GM12865 (cell line): ENCODE results near the gene FXYD6.

Experiments
- DNase-seq: peaks from one replicate; pipeline ENCODE4 v3.0.0; 2010; ENCODE audit warnings: low read depth
- H3K4me3 ChIP-seq: 2 replicates; pipeline ENCODE4 v1.5.1; 2011; ENCODE audit warnings: mild to moderate bottlenecking, low read depth, low read length, control low read depth
- TF ChIP-seq, protein P1 (sequence below): IDR thresholded peaks from 2 replicates; pipeline ENCODE4 v1.5.1; 2011; ENCODE audit warnings: low read length, control low read depth, low read depth, inconsistent platforms; ENCODE audit not compliant: insufficient read depth; ENCODE audit errors: missing control alignments

The FXYD6 gene

DNA sequence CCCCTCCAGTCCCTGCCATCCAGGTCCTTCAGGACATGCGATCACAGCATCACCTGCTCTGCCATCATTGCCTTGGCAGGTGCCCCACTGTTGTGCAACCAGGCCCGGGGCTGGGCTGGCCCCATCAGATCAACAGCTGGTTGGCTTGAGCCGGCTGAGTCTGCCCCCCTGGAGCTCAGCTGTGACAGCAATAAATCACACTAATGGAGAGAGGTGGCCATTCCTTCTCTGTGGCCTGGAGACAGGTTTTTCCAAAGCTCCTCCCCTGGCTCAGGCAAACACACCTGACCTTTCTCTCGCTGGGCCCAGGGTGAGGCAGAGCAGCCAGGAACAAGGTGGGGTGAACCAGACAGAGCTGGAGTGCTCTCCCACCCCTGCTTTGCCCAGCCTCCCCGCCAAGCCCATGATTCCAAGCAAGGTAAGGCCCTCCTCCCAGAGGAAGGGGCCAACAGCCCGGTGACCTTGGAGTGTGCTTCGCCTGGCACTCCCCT is 43.0 kb downstream of the FXYD6 start:
- TF ChIP-seq, protein P1, sequence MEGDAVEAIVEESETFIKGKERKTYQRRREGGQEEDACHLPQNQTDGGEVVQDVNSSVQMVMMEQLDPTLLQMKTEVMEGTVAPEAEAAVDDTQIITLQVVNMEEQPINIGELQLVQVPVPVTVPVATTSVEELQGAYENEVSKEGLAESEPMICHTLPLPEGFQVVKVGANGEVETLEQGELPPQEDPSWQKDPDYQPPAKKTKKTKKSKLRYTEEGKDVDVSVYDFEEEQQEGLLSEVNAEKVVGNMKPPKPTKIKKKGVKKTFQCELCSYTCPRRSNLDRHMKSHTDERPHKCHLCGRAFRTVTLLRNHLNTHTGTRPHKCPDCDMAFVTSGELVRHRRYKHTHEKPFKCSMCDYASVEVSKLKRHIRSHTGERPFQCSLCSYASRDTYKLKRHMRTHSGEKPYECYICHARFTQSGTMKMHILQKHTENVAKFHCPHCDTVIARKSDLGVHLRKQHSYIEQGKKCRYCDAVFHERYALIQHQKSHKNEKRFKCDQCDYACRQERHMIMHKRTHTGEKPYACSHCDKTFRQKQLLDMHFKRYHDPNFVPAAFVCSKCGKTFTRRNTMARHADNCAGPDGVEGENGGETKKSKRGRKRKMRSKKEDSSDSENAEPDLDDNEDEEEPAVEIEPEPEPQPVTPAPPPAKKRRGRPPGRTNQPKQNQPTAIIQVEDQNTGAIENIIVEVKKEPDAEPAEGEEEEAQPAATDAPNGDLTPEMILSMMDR = no peak
- no peak for DNase-seq
- H3K4me3 ChIP-seq = no peak overlapping the region

DNA sequence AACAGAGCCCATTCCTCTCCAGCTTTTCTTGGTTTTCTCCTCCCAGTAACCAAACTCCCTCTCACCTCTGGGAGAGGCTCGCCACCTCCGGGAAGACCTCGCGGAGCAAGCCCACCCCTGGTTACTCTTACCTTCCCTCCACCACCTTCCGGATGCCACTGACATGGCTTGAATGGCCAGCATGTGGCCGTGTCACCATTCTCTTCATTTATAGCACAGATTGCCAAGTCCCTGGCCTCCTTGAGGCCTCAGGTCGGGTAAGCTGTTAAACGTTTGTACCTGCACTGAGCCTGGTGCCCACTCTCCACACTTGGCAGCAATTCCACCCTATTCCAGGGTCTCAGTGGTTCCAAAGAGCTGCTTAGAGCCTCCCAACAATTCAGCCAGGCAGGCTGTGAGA is 43.9 kb downstream of the FXYD6 start:
- no peak overlapping the region for H3K4me3 ChIP-seq
- TF ChIP-seq, protein P1 = no peak
- DNase-seq = no peak

DNA sequence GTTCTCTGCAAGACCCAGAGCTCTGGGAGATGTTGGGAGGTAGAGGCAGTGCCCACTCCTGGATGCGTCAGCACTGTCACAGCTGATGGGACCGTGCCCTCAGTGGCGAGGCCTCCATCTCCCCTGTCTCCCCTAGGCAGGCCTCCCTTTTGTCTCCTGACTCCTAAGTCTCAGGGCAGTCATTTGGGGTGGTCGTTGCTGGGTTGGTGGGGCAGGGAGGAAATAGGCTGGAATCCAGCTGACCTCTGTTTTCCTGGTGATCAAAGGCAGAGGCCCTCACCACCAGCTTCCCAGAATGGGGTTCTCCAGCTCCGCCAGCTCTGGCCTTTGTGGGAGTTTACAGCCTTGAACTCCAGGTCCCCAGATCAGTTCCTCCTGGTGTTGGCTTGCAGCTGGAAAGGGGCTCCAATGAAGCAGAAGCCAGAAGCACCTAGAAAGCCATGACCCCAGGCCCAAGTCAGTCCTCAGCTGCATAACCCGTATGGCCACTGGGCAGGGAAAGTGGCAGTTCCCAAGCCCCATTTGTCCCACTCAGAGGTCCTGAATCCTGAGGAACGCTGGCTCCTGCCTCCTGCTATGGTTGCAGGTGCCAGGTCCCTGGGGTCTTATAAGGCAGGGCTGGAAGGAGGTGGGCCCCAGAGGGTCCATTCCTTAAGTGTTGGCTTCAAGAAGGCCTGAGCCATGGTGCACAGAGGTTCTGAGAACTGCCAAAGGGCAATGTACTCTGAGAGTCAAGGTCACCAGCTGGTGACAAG is 44.6 kb downstream of the FXYD6 start:
- no peak overlapping the region for H3K4me3 ChIP-seq
- DNase-seq = no peak
- TF ChIP-seq, protein P1 = no peak

DNA sequence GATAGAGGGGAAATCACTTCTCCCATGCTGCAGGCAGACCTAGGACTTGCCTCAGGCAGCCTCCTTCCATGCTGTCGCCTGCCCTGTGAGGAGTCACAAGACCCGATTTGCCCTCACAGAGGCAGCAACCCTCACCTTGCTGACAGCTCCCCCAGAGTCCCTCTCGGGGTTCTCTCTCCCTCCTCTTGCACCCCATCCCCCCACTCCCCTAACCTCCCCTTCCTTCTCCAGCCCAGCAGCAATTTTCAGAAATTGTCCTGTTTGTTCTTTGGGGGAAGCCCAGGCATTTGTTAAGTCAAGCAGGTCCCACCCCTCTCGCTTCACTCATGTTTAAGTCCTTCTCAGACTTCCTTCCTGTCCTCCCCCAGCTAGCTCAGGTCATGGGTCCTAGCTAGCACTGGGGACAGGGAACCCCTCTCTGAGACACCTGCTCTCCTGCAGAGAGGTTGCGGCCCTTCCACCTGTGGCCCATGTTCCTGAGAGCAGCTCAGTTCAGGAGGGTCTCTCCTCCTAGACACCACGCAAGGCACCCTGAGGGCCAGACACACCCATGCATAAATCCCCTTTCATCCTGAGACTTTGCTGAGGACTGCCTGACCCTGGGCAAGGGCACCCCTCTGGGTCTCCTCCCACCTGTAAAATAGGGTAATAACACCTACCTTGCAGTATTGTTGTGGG is 45.6 kb downstream of the FXYD6 start:
- no peak overlapping the region for H3K4me3 ChIP-seq
- TF ChIP-seq, protein P1 = no peak
- DNase-seq = peak; percentile 25

DNA sequence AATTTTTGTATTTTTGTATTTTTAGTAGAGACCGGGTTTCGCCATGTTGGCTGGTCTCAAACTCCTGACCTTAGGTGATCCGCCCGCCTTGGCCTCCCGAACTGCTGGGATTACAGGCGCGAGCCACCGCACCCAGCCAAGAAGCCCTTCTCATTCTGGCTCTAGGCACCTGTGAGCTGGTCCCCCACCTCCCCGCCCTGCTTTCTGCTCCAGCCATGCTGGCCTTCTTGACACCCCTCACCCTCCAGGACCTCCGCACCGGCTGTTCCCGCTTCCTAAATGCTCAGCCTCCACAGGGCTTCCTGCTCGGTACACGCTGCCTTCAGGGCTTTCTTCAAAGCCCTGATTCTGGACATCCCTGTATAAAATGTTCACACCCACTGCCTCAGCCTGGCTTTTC is 46.4 kb downstream of the FXYD6 start:
- no peak for DNase-seq
- TF ChIP-seq, protein P1 = no peak
- H3K4me3 ChIP-seq = no peak overlapping the region

DNA sequence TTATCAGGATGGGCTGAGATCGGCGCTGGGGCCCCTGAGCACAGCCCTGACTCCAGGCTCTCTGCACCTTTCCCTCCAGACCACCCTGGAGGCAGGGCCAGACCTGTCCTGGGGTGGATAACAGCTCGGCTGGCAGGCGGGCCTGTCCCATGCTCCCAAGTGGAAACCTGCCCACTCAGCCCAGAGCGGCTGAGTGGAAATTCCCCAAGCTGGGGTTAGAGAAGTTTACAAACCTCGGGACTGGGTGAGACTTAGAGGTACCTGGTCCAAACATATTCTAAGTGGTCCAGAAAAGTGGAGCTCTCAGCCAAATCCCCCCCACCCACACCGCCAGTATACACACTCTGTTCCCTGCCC is 47.1 kb downstream of the FXYD6 start:
- no peak overlapping the region for H3K4me3 ChIP-seq
- TF ChIP-seq, protein P1 = no peak
- DNase-seq = no peak
